Activated CD8-positive, alpha-beta memory T cell treated with anti-CD3 and anti-CD28 coated beads for 48 hours (primary cell): ENCODE results near the gene SCART1.
"Not testable (repeated sequence)": the region's sequence is repeated elsewhere in the genome, so short reads cannot be mapped to it uniquely, and the experiment has no call there.

Experiments
- DNase-seq, 3 experiments: peaks; one replicate each; pipeline ENCODE4 v3.0.0-alpha.2; 2020; ENCODE audit warnings: low read depth in 2 of 3, low spot score in 2 of 3

SCART1 gene

GRCh38 chr10:133515471-133515870, 61.7 kb downstream of the SCART1 start:
- no peak for DNase-seq

GRCh38 chr10:133516057-133516456, 62.3 kb downstream of the SCART1 start:
- no peak for DNase-seq

GRCh38 chr10:133518517-133518916, 64.8 kb downstream of the SCART1 start:
- not testable (repeated sequence) for DNase-seq
